GM19395 (cell line): ENCODE results near the gene HES5.

Experiments used
- ATAC-seq: cut with Tn5 transposase; IDR thresholded peaks from one replicate; pipeline ENCODE4 v1.9.1; 2021; ENCODE audit warnings: mild to moderate bottlenecking, moderate library complexity; ENCODE audit not compliant: unreplicated experiment

The HES5 gene

DNA sequence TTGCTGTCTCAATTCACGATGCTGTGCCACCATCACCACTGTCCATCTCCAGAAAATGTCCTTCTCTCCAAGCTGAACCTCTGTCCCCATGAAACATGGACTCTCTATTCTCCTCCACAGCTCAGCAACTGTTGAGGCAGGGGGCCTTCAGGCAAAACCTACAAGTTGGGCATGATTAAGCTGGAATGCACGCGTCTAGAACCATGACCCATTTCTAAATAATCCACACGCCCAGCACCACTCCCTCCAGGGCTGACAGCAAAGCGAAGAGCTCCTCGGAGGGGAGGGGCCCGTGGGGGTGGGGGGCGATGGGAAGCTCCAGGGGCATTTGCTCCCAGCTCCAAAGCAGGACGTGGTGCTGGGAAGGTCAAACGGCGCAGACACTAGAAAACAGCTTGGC, 3.3 kb upstream of the HES5 start:
- no peak for ATAC-seq

DNA sequence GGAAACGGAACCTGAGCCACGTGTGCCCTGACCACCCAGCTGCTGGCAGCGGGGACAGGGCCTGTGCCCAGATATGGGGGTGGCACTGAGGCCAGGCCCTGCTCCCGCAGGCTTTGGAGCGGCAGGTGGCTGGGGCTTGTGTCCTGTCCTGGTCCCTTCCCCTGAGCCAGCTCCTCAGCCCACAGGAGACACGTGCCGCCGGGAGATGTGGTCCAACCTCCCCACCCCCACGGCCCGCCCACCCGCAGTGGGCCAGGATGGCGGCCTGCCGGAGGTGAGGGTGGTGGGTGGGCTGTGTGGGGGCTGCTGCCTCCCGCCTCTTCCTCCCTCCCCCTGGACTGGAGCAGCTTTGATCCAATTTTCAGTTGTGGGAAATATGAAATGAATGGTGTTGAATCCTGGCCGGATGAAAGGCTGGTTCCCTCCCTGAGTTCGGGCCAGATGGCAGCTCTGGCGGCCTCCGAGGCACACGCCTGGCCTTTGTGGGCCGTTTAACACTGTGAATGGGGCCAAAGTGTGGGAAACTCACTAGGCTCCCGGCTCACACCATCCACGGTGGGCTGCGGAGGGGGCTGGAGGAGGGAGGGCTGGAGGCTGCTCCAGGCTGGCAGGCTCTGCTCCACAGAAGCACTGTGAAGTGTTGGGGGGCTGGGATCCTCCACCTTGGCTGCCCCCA, 2.6 kb upstream of the HES5 start:
- no peak for ATAC-seq

DNA sequence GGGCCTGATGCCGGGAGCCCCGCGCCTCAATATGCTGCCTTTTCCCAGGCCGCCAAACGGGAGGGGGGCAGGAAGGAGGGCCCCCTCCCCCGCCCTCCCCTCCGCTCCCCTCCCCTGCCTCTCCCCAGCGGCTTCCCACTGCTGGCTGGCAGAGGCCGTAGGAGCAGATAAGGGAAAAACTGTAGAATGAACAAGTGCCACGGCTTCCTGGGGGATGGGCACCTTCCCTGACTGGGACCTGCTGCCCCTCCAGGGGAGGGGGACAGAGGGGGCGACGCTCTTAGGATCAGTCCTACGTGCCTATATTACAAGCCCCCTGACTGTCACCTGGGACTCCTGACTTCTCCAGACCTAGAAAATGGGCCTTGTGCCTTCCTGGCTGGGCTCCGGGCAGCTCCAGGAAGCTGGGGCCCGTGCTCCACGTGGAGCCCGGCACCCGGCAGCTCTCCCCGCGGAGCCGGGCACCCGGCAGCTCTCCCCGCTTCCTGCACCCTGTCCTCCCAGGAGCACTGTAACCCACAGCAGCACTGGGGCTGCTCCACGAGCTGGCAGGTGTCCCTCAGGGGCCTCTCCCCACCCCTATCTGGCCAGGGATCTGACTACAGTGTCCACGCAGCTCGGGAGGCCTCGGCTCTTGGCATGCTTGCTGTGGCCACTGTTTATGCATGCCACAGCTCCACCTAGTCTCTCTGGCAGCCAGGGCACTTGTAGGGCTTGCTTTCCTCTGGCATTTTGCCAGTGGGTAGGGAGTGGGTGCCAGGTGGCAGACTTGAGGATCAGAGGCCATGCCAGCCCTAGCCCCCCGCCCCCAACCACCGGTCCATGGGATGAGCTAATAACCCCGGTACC, 674 bp upstream of the HES5 start:
- ATAC-seq, result no peak

DNA sequence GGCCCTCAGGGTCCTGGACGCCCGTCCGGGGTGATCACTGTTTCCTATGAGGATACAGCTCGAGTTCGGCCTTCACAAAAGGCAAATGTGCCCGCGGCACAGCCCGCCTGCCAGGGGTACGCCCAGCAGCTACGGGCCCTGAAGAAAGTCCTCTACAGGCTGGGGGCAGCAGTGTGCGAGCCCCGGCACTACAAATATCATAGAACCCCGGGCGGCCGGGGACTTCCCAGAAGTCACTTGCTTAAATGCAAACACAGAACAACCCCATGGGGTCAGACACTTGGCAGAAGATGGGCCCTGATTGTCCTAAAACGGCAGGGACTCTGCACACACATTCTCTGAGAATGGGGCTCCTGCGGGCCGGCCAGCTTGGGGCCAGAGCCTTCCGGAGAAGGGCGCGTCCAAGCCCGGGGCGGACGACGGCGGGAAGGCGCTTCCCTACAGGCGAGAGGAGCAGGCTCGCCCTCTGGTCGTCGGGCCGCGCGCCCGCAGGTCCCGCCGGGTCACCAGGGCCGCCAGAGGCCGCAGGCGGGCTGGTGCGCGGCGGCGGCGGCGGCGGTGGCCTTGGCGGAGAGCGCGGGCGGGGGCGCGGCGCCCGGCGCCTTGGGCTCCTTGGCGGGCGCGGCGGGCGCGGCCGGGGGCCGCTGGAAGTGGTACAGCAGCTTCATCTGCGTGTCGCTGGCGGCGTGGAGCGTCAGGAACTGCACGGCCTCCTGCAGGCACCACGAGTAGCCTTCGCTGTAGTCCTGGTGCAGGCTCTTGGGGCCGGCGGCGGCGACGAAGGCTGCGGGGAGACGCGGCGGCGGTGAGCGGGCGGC, 888 bp downstream of the HES5 start:
- no peak for ATAC-seq

DNA sequence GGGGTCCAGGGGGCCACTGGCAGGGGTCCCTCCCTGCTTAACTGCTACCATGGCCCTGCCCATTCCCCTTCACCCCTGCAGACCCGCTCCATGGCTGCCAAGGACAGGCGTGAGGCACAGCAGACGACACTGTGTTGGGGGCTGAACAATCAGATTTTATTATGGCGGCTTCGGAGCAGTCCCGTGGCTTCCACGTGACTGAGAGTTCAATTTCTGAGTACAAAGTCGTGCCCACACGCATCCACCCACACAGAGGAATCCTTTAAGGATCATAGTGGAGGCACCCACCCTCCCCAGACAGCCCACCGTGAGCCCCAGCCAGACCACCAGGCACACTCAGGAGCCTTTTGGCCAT, 1.5 kb downstream of the HES5 start:
- ATAC-seq, result no peak

DNA sequence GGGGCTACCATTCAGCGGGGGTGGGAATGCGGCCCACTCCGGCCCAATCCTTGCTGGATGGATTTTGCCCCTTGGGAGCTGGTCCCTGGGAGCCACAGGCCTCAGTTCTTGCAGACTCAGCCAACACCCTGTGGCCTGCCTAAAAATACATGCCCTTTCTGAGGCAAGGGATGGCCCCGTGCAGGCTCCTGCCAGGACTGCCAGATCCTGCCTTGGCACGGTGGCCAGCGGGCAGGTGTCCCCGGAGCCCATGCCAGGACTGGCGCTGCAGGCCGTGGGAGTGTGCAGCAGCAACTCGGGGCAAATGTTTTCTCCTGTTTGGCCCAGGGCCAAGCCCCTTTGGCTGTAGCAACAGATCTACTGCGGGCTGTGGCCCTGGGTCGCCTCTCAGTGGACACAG, 2.0 kb downstream of the HES5 start:
- no peak for ATAC-seq

DNA sequence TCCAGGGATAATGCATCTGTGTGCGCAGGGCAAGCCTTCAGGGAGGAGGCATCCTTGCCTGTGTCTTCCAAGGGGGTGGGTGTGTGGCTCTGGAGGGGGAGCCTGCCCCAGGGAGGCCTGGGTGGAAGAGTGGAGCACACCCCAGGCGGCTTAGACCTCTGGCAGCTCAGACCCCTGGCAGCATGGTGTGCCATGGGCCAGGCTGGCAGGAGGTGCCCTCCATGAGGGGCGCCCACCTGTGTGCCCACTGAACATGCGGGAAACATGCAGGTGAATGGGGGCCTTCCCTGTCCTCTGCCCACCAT, 2.6 kb downstream of the HES5 start:
- ATAC-seq, result no peak

DNA sequence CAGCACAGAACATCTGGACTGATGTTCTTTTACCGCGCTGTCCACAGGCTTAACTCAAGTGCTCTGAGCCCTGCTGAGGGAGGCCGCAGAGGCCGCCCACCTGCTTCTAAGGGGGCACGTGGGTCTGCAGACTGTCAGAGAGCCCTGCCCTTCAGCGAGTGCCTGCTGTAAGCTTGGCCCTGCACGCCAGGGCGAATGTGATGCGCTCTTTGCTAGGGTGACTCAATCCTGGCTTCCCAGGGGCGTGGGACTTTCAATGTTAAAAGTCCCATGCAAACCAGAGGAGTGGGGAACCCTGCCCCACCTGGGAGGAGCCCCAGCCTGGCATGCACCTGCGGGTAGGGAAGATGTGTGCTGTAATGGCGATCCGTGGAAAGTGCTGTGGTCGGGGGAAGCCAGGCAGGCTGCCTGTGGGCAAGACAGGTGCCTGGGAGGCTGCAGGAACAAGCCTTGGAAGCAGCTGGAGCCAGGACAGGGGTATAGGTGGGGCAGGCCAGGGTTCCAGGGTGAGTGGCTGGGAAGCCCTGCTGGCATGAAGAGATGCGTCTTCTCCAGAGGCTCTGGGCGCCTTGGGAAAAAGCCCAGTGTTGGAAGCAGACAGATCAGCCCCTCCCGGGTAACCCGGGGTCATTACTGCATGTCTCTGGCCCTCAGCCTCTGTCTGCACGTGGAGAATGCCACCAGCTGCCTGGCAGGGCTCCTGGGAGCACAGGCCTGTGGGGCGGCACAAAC, 3.1 kb downstream of the HES5 start:
- peak; percentile 32 for ATAC-seq

DNA sequence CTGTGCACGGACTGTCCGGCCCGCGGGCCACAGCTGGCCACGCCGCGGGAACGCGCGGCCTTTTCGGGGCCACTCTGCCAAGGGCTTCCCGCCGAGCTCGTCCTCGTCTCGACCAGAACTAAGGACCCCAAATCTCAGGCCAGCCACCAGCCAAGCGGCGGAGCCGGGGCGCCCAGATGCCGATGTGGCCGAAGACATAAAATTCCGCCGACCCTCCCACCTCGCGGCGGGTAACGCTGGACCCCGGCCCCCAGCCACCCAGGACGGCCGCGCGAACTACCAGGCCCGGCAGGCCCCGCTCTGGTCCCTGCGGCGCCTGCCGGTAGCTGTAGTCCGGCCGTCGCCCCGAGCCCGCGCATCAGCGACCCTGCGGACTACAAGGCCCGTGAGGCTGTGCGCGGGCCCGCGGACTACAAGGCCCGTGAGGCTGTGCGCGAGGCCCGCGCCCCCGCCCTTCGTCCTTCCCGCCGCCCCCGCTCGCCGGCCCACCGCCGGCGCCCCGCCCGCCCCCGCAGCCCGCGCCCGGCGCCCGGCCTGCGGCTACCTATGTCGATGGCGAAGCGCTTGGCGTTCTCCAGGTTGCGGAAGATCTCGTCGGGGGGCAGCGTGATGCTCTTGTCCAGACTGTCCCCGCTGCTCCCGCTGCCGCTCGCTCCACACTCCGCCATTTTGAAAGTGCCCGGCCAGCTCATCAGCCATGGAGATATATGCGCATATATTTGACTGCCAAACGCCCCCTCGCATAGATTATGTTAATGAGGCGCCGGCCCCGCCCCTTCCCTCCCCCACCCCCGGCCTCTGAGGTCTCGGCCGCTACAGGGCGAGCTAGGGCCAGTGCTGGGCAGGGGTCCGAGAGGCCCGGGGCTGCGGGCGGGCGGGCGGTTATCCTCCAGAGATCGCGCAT, 3.9 kb downstream of the HES5 start, which contains the start of gene PANK4:
Gene PANK4, minus strand, starts transcription at position 677 of the 904 bp plus-strand sequence. Its CDS starts 9 bp downstream, at position 668.
- ATAC-seq, result peak; percentile 78

DNA sequence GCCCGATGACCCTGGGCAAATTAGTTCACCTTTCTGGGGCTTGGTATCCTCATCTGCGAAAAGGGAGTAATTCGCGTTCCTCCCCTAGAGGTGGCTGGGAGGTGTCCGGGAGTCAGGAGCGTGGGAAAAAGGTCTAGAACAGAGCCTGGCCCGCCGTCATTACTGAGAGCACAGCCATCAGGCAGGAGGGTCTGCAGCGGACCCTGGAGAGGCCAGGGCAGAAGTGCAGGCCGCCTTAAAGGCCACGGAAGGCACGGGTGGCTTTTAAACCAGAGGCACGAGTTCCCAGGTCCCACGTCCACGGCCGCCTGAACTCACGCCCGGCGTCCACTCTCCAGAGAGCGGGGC, 4.5 kb downstream of the HES5 start:
- no peak for ATAC-seq

DNA sequence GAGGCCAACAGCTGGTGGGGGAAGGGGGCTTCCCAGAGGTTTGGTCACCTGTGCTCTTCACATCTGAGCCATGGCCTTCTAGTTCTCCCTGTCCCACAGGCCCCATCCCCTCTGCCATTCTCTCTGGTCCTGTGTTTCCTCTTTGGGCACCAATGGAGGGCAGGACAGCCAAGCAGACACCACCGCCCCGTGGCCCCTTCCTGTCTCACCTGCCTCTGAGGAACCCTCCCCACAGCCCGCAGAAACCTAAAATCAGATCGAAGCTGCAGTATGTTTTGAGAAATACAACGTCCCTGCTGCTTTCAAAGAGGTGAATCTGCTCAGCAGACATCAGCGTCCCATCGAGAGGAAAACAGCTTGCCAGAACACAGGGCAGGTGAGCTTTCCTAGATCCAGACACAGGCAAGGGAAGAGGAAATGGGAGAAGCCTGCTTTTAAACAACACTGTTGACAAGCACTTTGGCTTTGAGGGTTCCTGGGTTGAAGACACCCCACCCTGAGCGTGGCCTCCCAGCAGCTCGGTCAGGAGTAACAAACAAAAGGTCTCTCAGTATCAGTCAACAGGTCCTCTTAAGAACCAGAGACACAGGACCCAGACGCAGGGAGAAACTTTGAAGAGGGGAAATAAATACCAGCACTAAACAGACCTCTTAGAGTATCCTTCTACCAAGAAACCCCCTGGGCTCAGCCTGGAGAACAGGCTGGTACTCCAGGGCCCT, 6.0 kb downstream of the HES5 start:
- ATAC-seq, result no peak

DNA sequence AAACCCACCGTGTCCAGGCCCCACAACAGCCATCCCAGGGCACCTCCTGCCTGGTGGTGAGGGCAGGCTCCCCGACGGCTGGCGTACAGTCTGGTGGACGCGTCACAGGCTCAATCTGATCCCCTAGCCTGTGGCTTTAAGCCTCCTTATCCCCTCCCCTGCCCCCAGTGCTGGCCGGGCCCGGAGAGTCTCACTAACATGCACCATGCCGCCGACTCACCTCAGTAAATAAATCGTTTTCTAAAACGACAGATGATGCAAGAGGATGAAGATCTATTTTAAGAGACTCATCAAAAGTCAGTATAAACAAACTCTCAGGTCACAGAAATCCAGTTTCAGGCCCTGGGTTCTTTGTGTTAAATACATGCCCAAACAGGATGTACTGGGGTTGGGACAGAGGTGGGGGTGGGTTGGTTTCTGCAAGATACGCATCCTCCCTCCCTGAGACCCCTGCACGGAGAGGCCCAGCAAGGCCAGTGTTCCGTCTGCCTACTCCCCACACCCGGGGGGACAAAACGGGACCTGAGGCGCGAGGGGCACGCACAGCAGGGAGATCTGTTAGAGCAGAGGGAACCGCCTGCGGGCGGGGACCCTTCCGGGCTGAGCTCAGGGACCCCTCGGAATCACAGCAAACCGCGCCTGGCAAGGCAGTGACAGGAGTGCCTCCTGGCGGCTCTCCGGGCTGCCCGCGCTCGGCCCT, 6.7 kb downstream of the HES5 start:
- no peak for ATAC-seq

DNA sequence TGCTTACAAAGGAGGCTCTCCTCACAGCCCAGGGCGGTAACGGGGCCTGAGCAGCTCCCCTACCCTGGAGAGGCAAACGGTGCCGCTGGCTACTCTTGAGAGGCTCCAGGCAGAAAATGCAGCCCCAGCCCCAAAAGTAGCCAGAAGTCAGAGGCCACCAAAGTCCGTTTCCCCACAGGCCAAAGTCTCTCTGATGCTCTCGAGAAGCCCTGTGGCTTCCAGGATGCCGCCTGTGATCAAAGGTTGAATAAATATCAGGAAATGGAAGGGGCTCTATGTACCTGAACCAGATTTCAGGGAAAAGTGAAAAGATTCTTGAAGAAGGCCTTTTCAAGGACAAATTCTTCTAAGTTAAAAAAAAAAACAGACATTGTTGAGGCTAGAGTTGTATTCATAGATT, 7.8 kb downstream of the HES5 start:
- no peak for ATAC-seq

DNA sequence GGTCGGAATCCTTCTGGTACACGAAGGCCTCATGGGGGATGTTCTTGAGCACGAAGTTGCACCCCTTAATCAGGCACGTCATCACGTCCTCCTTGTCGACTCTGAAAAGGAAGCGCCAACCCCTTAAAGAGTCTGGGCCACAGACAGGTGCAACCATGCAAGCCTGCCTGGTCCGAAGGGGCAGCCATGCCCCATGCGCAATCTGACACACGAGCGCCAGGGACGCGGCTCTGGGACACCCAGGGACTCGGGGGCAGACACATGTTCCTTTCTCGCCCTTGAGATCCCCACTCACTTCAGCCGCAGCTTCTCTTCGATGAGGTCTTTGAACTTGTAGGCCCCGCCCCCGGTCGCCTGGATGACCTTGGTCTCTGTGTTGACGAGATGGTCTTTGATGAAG, 9.3 kb downstream of the HES5 start:
- ATAC-seq, result no peak

DNA sequence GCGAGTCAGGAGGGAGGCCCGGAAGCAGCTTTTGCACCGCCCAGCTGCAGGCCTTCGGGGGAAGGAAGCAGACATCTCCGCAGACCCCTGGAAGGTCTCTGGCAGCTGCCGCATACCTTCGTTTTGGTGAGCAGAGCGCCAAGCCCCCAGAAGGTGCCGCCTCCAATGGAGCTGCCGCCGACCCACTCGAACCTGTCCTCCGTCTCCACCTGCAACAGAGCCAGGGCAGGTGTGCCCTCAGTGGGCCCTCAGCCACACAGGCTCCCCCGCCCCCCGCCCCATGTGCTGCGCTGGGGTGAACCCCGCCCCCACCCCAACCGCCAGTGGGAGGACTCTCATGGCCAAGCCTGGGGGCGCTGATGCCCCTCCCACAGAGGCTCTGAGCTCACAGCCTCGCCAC, 9.9 kb downstream of the HES5 start:
- no peak for ATAC-seq

DNA sequence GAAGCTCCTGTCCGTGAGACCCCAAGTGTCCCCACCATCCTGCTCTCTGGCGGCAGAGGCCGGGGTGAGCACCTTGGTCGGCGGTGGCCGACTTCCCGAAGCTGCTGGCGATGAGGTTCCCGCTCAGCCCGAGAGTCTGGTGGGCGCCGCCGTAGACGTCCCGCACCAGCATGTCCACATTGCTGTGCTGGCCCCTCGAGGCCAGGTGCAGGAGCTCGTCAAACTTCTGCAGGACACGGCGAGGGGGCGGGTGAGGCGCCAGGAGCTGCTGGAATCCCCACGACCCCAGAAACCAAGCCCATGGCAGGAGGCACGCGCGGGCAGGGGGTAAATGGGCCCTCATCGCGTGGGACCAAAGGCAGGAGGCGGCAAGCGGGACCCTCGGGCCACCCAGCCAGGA, 10.3 kb downstream of the HES5 start:
- no peak for ATAC-seq

DNA sequence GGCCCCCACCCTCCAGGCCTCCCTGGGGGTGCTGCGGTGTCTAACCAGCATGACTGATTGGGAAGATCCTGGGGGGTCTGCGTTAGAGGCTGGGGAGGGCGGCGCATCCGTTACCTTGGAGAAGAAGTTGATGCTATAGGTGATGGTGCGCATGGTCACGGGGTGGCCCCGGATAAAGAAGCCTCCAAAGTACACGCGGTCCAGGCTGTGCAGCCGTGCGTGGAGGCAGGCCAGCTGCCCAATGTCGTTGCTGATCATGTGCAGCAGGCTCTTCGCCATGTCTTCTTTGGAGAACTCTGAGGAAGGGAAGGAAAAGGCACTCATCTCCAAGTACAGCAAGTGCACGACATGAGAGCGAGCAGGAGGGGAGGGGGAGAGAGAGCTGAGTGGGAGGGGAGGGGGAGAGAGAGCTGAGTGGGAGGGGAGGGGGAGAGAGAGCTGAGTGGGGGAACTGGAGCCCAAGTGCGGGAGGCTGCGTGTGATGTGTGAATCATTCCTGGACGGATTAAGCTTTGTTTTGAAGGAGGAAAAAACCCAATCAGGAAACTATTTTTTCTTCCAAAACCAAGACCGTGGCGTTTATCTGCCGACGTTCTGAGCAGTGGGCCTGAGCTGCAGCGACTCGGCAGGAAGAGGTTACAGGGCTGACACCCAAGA, 10.9 kb downstream of the HES5 start:
- ATAC-seq, result no peak

DNA sequence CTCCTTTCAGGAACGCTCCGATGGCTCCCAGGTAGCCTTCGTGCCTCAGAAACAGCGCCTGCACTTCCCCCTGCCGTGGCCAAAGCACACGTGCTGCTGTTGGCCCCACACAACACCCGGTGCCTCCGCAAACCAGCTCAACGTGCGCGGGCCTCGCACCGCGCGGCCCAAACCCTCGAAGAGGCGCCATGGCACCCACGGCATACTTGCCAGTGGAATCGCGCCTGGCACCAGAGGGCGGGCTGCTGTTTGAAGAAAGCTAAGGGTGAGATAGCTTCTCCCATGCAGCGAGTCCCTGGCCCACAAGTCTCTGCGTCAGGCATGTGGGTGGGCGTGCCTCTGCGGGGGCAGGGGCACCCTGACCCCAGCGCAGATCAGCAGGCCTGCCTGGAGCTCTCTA, 11.5 kb downstream of the HES5 start:
- no peak for ATAC-seq

DNA sequence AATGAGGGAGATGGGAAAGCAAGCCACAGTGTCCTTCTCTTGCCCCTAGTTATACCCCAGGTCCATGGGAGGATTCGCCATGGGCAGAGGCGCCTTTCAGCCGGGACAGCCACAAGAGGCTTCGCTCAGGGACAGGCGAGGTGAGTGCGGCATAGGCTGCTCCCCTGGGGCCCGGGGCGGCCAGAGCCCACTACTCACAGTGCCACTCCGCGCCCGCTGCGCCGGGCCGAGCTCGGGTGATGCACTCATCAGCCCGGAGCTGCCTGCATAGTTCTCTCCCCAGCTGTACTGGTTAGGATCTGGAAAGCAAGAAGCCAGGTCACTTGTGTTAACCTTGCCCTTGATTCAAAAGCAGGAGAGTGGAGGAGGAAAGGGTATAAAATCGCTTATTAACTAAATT, 12.1 kb downstream of the HES5 start:
- ATAC-seq, result no peak
